ENCODE measurements around the gene CDCA4. TPM values are rescaled to one million over a fixed set of nuclear protein-coding genes. Genes with fewer than 3 reads are reported as not detected.
"Not testable (repeated sequence)": the region's sequence is repeated elsewhere in the genome, so short reads cannot be mapped to it uniquely, and the experiment has no call there.

Gene CDCA4
- total RNA-seq, 1 experiment from 2014 or later, result 41.4 TPM

DNA sequence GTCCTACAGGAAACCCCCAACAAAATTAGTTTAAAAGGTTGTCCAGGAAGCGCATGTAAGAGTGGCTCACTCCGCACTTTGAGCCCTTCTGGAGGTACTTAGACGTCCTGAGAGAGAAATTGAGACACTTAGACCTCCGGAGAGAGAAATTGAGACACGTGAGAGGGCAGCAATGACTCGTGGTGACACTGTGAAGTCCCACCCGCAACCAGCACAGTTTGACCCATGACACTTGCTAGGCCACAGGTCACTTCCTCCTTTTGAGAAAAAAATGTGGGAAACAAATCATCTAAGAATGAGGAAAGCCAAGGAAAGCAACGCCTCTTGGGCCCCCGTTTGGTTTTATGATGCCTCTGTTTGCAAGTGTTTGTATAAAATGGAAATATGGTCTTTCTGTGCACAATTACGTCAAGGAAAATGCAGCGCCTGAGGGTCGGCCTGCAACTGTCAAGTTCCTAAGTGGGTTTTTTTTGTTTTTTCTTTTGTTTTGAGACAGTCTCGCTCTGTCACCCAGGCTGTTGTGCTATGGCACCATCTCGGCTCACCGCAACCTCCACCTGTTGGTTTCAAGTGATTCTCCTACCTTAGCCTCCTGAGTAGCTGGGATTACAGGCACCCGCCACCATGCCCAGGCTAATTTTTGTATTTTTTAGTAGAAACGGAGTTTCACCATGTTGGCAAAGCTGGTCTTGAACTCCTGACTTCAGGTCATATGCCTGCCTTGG is 13.6 kb upstream of the CDCA4 start:
- Histone ChIP-seq H3K27me3 (replicated peaks; ENCODE audit: control insufficient read depth, insufficient read depth, low read length) (no peaks in the 10 kb centered on the region), H3K9me3 (no peaks in the 10 kb centered on the region), H3K36me3 (ENCODE audit: control insufficient read depth, insufficient read depth, low read length) (no peaks in the 10 kb centered on the region), H3K4me3 (ENCODE audit: low read depth, low read length) (no peak overlapping the region), H3K4me1 (no peaks in the 10 kb centered on the region)
- POLR2A ChIA-PET, result interaction anchor here (0.8 kb wide), 1 partner anchor 26 kb away, joined by 4 read pairs; no protein-coding TSS in a partner anchor
- H3K27ac Mint-ChIP-seq (ENCODE audit: unreplicated experiment), result peak overlapping the region; percentile 71
- CTCF ChIA-PET, result interaction anchor here (0.5 to 1.0 kb wide), 2 partner anchors 11 to 14 kb away, joined by 3 to 4 read pairs; partner anchors contain the start of gene CDCA4
- TF ChIP-seq, protein P1, sequence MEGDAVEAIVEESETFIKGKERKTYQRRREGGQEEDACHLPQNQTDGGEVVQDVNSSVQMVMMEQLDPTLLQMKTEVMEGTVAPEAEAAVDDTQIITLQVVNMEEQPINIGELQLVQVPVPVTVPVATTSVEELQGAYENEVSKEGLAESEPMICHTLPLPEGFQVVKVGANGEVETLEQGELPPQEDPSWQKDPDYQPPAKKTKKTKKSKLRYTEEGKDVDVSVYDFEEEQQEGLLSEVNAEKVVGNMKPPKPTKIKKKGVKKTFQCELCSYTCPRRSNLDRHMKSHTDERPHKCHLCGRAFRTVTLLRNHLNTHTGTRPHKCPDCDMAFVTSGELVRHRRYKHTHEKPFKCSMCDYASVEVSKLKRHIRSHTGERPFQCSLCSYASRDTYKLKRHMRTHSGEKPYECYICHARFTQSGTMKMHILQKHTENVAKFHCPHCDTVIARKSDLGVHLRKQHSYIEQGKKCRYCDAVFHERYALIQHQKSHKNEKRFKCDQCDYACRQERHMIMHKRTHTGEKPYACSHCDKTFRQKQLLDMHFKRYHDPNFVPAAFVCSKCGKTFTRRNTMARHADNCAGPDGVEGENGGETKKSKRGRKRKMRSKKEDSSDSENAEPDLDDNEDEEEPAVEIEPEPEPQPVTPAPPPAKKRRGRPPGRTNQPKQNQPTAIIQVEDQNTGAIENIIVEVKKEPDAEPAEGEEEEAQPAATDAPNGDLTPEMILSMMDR (IDR thresholded peaks at IDR 0.05; ENCODE audit: insufficient read depth in 1 of 2, low read depth in 1 of 2, low read length in 1 of 2, severe bottlenecking in 1 of 2, unreplicated experiment in 1 of 2), result no peak
- intact Hi-C loops (cut with micrococcal nuclease; ENCODE audit: unreplicated experiment), result no loop called here
- no peaks in the 10 kb centered on the region for H3K27me3 Mint-ChIP-seq (ENCODE audit: insufficient read depth, unreplicated experiment)
- H3K9me3 Mint-ChIP-seq (ENCODE audit: unreplicated experiment), result no peaks in the 10 kb centered on the region
- no peak for DNase-seq
- peak overlapping the region; percentile 80 for H3K4me3 Mint-ChIP-seq (ENCODE audit: unreplicated experiment)
- no peaks in the 10 kb centered on the region for H3K4me1 Mint-ChIP-seq (ENCODE audit: low read depth, unreplicated experiment)
- no peaks in the 10 kb centered on the region for H3K36me3 Mint-ChIP-seq (ENCODE audit: insufficient read depth, unreplicated experiment)
- BruUV-seq (replicated peaks), result no TSS peak

DNA sequence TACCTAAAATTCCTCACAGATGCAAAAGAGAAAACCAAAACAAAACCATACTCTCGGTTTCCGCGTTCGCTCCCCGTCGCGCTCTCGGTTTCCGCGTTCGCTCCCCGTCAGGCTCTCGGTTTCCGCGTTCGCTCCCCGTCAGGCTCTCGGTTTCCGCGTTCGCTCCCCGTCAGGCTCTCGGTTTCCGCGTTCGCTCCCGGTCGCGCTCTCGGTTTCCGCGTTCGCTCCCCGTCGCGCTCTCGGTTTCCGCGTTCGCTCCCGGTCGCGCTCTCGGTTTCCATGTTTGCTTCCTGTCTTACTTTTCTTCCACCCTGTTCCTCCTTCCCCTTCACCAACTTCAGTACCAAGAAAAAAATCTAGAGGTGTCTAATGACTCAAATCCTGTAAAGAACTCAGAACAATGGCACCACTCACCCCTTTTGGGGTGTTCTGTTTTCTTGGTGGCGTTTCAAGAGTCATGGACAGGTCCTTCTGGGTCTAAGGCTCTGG is 12.6 kb upstream of the CDCA4 start:
- H3K4me3 ChIP-seq (ENCODE audit: low read depth, low read length), result peak overlapping the region; percentile 46
- H3K4me1 Mint-ChIP-seq (ENCODE audit: low read depth, unreplicated experiment); H3K9me3 Mint-ChIP-seq (ENCODE audit: unreplicated experiment); H3K36me3 Mint-ChIP-seq (ENCODE audit: insufficient read depth, unreplicated experiment); H3K4me1 ChIP-seq; DNase-seq; H3K27me3 Mint-ChIP-seq (ENCODE audit: insufficient read depth, unreplicated experiment); H3K27me3 ChIP-seq (replicated peaks; ENCODE audit: control insufficient read depth, insufficient read depth, low read length); H3K36me3 ChIP-seq (ENCODE audit: control insufficient read depth, insufficient read depth, low read length); BruUV-seq (replicated peaks); intact Hi-C loops (cut with micrococcal nuclease; ENCODE audit: unreplicated experiment); H3K9me3 ChIP-seq: not testable (repeated sequence)
- Mint-ChIP-seq H3K4me3 (ENCODE audit: unreplicated experiment) (peak overlapping the region; percentile 80), H3K27ac (ENCODE audit: unreplicated experiment) (peak overlapping the region; percentile 71)
- ChIA-PET POLR2A (interaction anchor here (0.8 kb wide), 1 partner anchor 27 kb away, joined by 4 read pairs; no protein-coding TSS in a partner anchor), CTCF (interaction anchor here (0.6 kb wide), 1 partner anchor 241 kb away, joined by 3 read pairs; no protein-coding TSS in a partner anchor)

DNA sequence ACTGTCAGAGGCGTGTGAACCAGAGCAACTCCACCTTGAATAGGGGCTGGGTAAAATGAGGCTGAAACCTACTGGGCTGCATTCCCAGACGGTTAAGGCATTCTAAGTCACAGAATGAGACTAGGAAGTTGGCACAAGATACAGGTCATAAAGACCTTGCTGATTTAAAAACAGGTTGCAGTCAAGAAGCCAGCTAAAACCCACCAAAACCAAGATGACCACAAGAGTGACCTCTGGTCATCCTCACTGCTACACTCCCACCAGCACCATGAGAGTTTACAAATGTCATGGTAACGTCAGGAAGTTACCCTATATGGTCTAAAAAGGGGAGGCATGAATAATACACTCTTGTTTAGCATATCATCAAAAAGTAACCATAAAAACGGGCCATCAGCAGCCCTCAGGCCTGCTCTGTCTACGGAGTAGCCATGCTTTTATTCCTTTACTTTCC is 11.6 kb upstream of the CDCA4 start:
- BruUV-seq (replicated peaks); DNase-seq; H3K36me3 ChIP-seq (ENCODE audit: control insufficient read depth, insufficient read depth, low read length); H3K27me3 Mint-ChIP-seq (ENCODE audit: insufficient read depth, unreplicated experiment); H3K36me3 Mint-ChIP-seq (ENCODE audit: insufficient read depth, unreplicated experiment); H3K4me1 Mint-ChIP-seq (ENCODE audit: low read depth, unreplicated experiment); H3K9me3 Mint-ChIP-seq (ENCODE audit: unreplicated experiment); H3K9me3 ChIP-seq; H3K4me3 ChIP-seq (ENCODE audit: low read depth, low read length); H3K4me1 ChIP-seq; H3K27me3 ChIP-seq (replicated peaks; ENCODE audit: control insufficient read depth, insufficient read depth, low read length); CTCF ChIA-PET; intact Hi-C loops (cut with micrococcal nuclease; ENCODE audit: unreplicated experiment): not testable (repeated sequence)
- H3K27ac Mint-ChIP-seq (ENCODE audit: unreplicated experiment), result peak overlapping the region; percentile 71
- peak overlapping the region; percentile 80 for H3K4me3 Mint-ChIP-seq (ENCODE audit: unreplicated experiment)
- POLR2A ChIA-PET, result interaction anchor here (0.5 kb wide), 1 partner anchor 13 kb away, joined by 8 read pairs; no protein-coding TSS in a partner anchor

DNA sequence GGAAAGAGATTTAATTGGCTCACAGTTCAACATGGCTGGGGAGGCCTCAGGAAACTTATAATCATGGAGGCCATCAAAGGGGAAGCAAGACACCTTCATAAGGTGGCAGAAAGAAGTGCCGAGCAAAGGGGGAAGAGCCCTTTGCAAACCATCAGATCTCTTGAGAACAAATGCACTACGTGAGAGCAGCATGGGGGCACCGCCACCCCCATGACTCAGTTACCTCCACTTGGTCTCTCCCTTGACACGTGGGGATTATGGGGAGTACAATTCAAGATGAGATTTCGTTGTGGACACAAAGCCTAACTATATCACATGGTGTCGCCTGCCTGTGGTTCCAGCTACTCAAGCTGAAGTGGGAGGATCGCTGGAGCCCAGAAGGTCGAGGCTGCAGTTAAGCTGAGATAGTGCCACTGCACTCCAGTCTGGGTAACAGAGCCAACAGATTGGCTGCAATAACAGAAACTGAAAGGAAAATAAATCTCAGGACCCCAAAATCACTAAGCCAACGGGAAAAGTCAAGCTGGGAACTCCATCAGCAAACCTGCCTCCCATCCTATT is 10.0 kb upstream of the CDCA4 start:
- ChIA-PET POLR2A (no interaction called here), CTCF (no interaction called here)
- no peaks in the 10 kb centered on the region for H3K36me3 ChIP-seq (ENCODE audit: control insufficient read depth, insufficient read depth, low read length)
- Mint-ChIP-seq H3K4me3 (ENCODE audit: unreplicated experiment) (no peak overlapping the region), H3K36me3 (ENCODE audit: insufficient read depth, unreplicated experiment) (no peaks in the 10 kb centered on the region), H3K9me3 (ENCODE audit: unreplicated experiment) (no peaks in the 10 kb centered on the region), H3K4me1 (ENCODE audit: low read depth, unreplicated experiment) (no peaks in the 10 kb centered on the region), H3K27me3 (ENCODE audit: insufficient read depth, unreplicated experiment) (no peaks in the 10 kb centered on the region), H3K27ac (ENCODE audit: unreplicated experiment) (no peak overlapping the region)
- BruUV-seq (replicated peaks), result no TSS peak
- no peak for DNase-seq
- TF ChIP-seq, protein P1 (IDR thresholded peaks at IDR 0.05; ENCODE audit: insufficient read depth in 1 of 2, low read depth in 1 of 2, low read length in 1 of 2, severe bottlenecking in 1 of 2, unreplicated experiment in 1 of 2), result no peak
- no peaks in the 10 kb centered on the region for H3K4me1 ChIP-seq
- intact Hi-C loops (cut with micrococcal nuclease; ENCODE audit: unreplicated experiment), result no loop called here
- H3K9me3 ChIP-seq, result no peaks in the 10 kb centered on the region
- H3K4me3 ChIP-seq (ENCODE audit: low read depth, low read length), result no peak overlapping the region
- no peaks in the 10 kb centered on the region for H3K27me3 ChIP-seq (replicated peaks; ENCODE audit: control insufficient read depth, insufficient read depth, low read length)
